T-helper 2 cell treated with Interferon-gamma antibody and Interleukin-4, amounts not matched to agents 5 μg/mL and 100 μg/mL, for 36 hours (primary cell): ENCODE measurements around the gene RASSF3.
"Not testable (repeated sequence)": the region's sequence is repeated elsewhere in the genome, so short reads cannot be mapped to it uniquely, and the experiment has no call there.

ENCODE experiments used
- DNase-seq: peaks from one replicate; pipeline ENCODE4 v3.0.0; 2021; ENCODE audit warnings: low spot score
- H3K27ac Mint-ChIP-seq: one replicate; pipeline ENCODE4 v1.8.0; 2021; ENCODE audit warnings: mild to moderate bottlenecking, mixed read lengths
- H3K27me3 Mint-ChIP-seq: one replicate; pipeline ENCODE4 v1.8.0; 2021; ENCODE audit warnings: low read depth, mixed read lengths
- H3K36me3 Mint-ChIP-seq: one replicate; pipeline ENCODE4 v1.8.0; 2021; ENCODE audit warnings: low read depth, mixed read lengths
- H3K4me1 Mint-ChIP-seq: one replicate; pipeline ENCODE4 v1.8.0; 2021; ENCODE audit warnings: low read depth, mixed read lengths
- H3K4me3 Mint-ChIP-seq: one replicate; pipeline ENCODE4 v1.8.0; 2022; ENCODE audit warnings: mild to moderate bottlenecking, moderate library complexity, mixed read lengths
- H3K9me3 Mint-ChIP-seq: one replicate; pipeline ENCODE4 v1.8.0; 2021; ENCODE audit warnings: mixed read lengths

The RASSF3 gene

DNA sequence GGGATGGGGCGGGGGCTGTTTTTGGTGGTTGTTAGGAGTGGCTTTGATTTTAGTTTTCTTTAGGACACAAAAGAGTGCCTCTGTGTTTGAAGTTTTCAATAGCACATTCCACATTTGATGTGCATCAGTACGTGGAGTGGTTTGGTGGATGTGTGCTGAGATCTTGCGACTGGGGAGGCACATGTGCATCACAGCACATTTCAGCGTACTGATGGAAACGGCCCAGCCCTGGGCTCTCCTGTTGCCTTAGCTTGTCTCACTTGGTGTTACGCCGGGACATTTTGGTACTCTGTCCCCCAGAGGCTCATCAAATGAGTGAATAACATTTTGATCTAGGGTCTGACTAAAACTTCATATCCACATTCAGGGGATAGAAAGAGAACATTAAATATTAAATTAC is 78.4 kb downstream of the RASSF3 start:
- DNase-seq: no peak
- no peak overlapping the region for H3K4me3 Mint-ChIP-seq
- H3K27ac Mint-ChIP-seq: peak overlapping the region; percentile 66
- no peaks in the 10 kb centered on the region for H3K27me3 Mint-ChIP-seq
- H3K4me1 Mint-ChIP-seq: peaks cover 48% of the 10 kb centered on the region
- H3K36me3 Mint-ChIP-seq: peaks cover 62% of the 10 kb centered on the region
- H3K9me3 Mint-ChIP-seq: no peaks in the 10 kb centered on the region

GRCh38 chr12:64690236-64690635 is 79.9 kb downstream of the RASSF3 start:
- not testable (repeated sequence) for H3K27ac Mint-ChIP-seq, H3K9me3 Mint-ChIP-seq, H3K27me3 Mint-ChIP-seq, DNase-seq, H3K4me3 Mint-ChIP-seq
- Mint-ChIP-seq H3K4me1 (peaks cover 47% of the 10 kb centered on the region), H3K36me3 (peaks cover 62% of the 10 kb centered on the region)

- H3K27ac Mint-ChIP-seq: no peak overlapping the region
These were observed 81.0 kb downstream of the RASSF3 start for GRCh38 chr12:64691227-64691794.

GRCh38 chr12:64691795-64692583 is 81.7 kb downstream of the RASSF3 start:
- peak overlapping the region; percentile 68 for H3K27ac Mint-ChIP-seq
- no peak overlapping the region for H3K4me3 Mint-ChIP-seq
- H3K36me3 Mint-ChIP-seq: peaks cover 57% of the 10 kb centered on the region
- H3K9me3 Mint-ChIP-seq: no peaks in the 10 kb centered on the region
- no peaks in the 10 kb centered on the region for H3K27me3 Mint-ChIP-seq
- peaks cover 46% of the 10 kb centered on the region for H3K4me1 Mint-ChIP-seq
- no peak for DNase-seq

More at GRCh38 chr12:64691227-64691794, 81.0 kb downstream of the RASSF3 start:
- DNase-seq: no peak
- no peaks in the 10 kb centered on the region for H3K9me3 Mint-ChIP-seq
- H3K4me3 Mint-ChIP-seq: no peak overlapping the region
- peaks cover 43% of the 10 kb centered on the region for H3K4me1 Mint-ChIP-seq
- H3K27me3 Mint-ChIP-seq: no peaks in the 10 kb centered on the region
- H3K36me3 Mint-ChIP-seq: peaks cover 54% of the 10 kb centered on the region

DNA sequence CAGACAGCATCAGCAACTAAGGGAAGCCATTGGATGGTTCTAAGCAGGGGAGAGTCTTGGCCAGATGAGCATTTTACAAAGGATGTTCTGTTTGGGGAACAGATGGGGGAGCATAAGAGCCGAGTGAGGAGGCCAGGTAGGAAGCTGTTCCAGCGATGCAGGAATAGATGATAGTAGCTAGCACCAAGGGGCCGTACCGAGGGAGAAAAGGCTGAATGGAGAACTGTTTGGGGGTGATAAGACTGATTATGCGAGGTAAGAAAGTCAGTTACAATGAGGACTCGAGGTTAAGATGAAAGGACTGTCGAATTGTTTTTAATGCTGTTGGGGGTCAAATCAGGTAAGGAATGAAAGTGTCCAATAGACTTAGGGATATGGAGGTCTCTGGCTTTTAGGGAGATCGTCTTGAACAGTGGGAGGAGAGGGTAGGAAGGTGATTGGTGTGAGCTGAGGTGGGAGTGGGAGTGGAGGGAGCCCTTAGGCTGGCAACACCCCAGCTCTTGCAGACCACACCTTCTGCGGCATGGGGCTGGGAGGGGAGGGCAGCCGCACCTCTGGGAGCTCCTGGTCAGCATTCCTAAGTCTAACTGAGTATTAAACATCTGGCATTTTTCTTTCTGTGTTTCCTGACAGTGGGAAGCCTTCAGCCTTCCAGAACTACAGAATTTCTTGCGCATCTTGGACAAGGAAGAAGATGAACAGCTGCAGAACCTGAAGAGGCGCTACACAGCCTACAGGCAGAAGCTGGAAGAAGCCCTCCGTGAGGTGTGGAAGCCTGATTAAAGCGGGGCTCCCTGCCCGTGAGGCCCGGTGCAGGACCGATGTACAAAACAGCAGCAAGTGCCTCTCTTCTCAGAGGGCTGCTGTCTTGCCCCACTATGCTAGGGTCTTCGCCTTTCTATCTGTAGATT is 84.1 kb downstream of the RASSF3 start:
- H3K9me3 Mint-ChIP-seq: no peaks in the 10 kb centered on the region
- H3K27ac Mint-ChIP-seq: peak overlapping the region; percentile 53
- peaks cover 37% of the 10 kb centered on the region for H3K4me1 Mint-ChIP-seq
- no peak overlapping the region for H3K4me3 Mint-ChIP-seq
- H3K27me3 Mint-ChIP-seq: no peaks in the 10 kb centered on the region
- no peak for DNase-seq
- peaks cover 44% of the 10 kb centered on the region for H3K36me3 Mint-ChIP-seq

DNA sequence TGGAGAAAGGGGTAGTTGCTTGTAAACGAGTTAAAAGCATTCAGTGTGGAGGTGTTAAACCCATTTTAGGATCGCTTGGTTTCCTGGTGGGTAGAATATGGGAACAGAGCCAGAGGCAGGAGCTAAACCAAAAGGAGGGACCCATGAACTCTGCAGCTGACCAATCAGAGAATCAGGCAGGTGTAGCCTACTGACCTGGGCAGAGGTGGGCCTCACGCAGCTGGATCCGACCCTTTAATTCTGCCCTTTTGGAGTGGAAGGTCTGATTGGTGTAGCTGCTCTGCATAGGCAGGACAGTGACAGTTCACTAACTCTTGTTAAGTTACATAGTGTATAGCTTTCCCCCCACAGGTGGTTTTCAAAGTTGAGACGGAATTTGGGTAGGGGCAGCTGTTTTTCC is 85.3 kb downstream of the RASSF3 start:
- Mint-ChIP-seq H3K9me3 (no peaks in the 10 kb centered on the region), H3K4me3 (no peak overlapping the region), H3K36me3 (peaks cover 48% of the 10 kb centered on the region), H3K27me3 (no peaks in the 10 kb centered on the region), H3K4me1 (peaks cover 45% of the 10 kb centered on the region), H3K27ac (peak overlapping the region; percentile 44)
- no peak for DNase-seq

DNA sequence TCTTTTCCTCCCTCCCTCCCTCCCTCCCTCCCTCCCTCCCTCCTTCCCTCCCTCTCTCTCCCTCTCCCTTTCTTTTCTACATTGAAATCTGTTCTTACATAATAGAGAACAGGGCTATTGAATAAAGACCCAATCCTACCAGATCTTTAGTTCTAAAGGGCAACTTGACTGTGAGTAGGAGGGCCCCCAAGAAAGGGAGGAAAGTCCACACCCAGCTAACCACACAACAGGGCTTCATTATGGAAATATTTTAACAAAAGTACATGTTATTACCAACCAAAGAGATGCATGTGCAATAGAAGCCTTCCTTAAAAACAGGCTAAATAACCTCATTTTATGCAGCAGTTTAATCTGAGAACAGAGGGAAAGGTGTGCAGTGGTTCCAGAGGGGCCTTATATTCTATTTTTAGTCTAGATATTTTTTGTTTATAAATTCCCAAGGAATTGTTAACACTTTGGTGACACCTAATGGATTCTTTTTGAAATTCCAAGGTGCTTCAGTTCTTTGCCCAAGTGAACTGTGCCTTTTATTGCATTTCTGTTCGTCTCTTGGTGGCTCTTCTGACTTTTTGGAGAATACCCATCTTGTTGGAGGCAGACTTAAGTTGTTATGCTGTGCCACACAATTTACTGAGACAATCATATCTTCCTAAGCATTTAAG is 85.9 kb downstream of the RASSF3 start:
- Mint-ChIP-seq H3K9me3 (no peaks in the 10 kb centered on the region), H3K27ac (peak overlapping the region; percentile 44), H3K27me3 (no peaks in the 10 kb centered on the region), H3K4me3 (no peak overlapping the region), H3K36me3 (peaks cover 53% of the 10 kb centered on the region), H3K4me1 (peaks cover 51% of the 10 kb centered on the region)
- no peak for DNase-seq

- no peaks in the 10 kb centered on the region for H3K9me3 Mint-ChIP-seq
- no peak overlapping the region for H3K4me3 Mint-ChIP-seq
- peaks cover 28% of the 10 kb centered on the region for H3K36me3 Mint-ChIP-seq
- H3K4me1 Mint-ChIP-seq: peaks cover 34% of the 10 kb centered on the region
- H3K27ac Mint-ChIP-seq: no peak overlapping the region
- no peak for DNase-seq
- no peaks in the 10 kb centered on the region for H3K27me3 Mint-ChIP-seq
These were observed 89.3 kb downstream of the RASSF3 start for GRCh38 chr12:64699504-64700115.

DNA sequence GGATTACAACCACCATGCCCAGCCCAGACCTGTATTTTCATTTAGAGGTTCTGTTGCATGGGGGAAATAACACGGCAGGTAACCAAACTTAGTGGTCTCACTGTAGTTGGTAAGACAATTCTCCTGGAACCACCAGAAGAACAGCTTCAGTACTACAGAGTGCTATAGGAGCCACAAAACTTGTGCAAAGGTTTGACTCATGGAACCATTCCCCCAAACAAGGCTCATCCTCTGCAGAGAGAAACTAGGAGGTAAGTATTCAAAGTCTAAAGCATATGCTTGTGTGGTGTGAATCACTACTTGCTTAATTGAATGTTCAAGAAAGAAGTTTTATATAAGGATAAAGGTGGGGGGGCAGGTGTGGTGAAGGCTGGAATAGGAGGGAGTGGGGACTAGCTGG is 90.2 kb downstream of the RASSF3 start:
- H3K27me3 Mint-ChIP-seq: no peaks in the 10 kb centered on the region
- H3K9me3 Mint-ChIP-seq: no peaks in the 10 kb centered on the region
- H3K27ac Mint-ChIP-seq: peak overlapping the region; percentile 70
- H3K36me3 Mint-ChIP-seq: peaks cover 22% of the 10 kb centered on the region
- H3K4me1 Mint-ChIP-seq: peaks cover 31% of the 10 kb centered on the region
- DNase-seq: no peak
- H3K4me3 Mint-ChIP-seq: peak overlapping the region; percentile 42

GRCh38 chr12:64701283-64701682 is 91.0 kb downstream of the RASSF3 start:
- Mint-ChIP-seq H3K27me3 (no peaks in the 10 kb centered on the region), H3K27ac (peak overlapping the region; percentile 70), H3K4me3 (peak overlapping the region; percentile 42), H3K36me3 (peaks cover 22% of the 10 kb centered on the region), H3K4me1 (peaks cover 28% of the 10 kb centered on the region), H3K9me3 (no peaks in the 10 kb centered on the region)
- DNase-seq: no peak

- H3K27me3 Mint-ChIP-seq: no peaks in the 10 kb centered on the region
- H3K27ac Mint-ChIP-seq: no peak overlapping the region
- H3K9me3 Mint-ChIP-seq: no peaks in the 10 kb centered on the region
- peaks cover 1% of the 10 kb centered on the region for H3K4me1 Mint-ChIP-seq
- H3K4me3 Mint-ChIP-seq: no peak overlapping the region
- no peak for DNase-seq
- peaks cover 14% of the 10 kb centered on the region for H3K36me3 Mint-ChIP-seq
These were observed 96.0 kb downstream of the RASSF3 start for GRCh38 chr12:64706306-64706705.

DNA sequence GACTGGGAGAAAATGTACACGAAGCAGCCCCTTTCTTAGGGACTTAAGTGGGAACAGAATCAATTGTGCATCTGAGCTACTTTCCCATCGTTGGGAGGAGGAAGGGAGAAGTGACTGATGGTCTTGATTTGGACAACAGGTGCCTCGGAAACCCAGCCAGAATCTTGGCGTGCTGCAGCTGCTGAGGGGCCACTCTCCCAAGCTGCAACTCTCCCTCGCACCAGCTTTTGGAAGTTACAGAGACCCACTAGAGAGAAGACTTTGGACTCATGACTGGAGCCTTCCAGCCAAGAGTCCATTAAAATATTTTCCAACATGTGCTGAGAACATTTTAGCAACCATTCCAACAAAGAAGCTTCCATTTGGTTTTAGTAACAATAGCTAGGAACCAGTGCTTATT is 96.6 kb downstream of the RASSF3 start:
- H3K9me3 Mint-ChIP-seq: no peaks in the 10 kb centered on the region
- H3K27ac Mint-ChIP-seq: no peak overlapping the region
- DNase-seq: no peak
- H3K27me3 Mint-ChIP-seq: no peaks in the 10 kb centered on the region
- H3K4me3 Mint-ChIP-seq: no peak overlapping the region
- H3K36me3 Mint-ChIP-seq: peaks cover 16% of the 10 kb centered on the region
- H3K4me1 Mint-ChIP-seq: no peaks in the 10 kb centered on the region

DNA sequence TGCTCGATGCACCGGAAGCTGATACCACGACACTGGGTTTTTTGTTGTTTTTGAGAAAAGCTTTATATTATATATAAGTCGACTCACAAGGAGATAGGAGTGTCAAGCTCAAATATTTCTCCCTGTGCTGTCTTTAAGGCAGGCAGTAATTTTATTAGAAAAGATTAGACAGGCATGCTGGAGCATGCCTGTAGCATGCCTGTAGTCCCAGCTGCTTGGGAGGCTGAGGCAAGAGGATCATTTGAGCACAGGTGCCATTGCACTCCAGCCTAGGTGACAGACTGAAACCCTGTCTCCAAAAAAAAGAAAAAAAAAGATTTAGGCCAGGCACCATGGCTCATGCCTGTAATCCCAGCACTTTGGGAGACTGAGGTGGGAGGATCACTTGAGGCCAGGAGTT is 97.1 kb downstream of the RASSF3 start:
- Mint-ChIP-seq H3K4me1 (no peaks in the 10 kb centered on the region), H3K36me3 (peaks cover 18% of the 10 kb centered on the region), H3K27ac (no peak overlapping the region), H3K9me3 (no peaks in the 10 kb centered on the region), H3K27me3 (no peaks in the 10 kb centered on the region), H3K4me3 (no peak overlapping the region)
- DNase-seq: no peak
